IMR-90 (cell line): Measurements from ENCODE around the gene ACSM3. TPM values are rescaled to one million over a fixed set of nuclear protein-coding genes. Genes with fewer than 3 reads are reported as not detected.

Source experiments
- ATAC-seq: fragments of 200-7000 bp; cut with Tn5 transposase; 2 replicates; pipeline ENCODE4 v1.9.1; 2020; ENCODE audit warnings: low read depth, mild to moderate bottlenecking, moderate library complexity
- BruUV-seq: library from RNA; stranded (reverse); fragments of 400-500 nt; replicated peaks from 2 replicates; lab custom pipeline; 2021; lab: Mats Ljungman, UMichigan
- CTCF ChIA-PET: fragments of 300-600 bp; formaldehyde crosslinking; extraction: SDS; loops from one replicate; lab custom pipeline; 2021; ENCODE audit warnings: antibody characterized with exemption; lab: Yijun Ruan, JAX
- POLR2A ChIA-PET: fragments of 300-600 bp; sonication (Branson Sonifier 250); formaldehyde crosslinking; loops from one replicate; lab custom pipeline; 2022; ENCODE audit warnings: antibody characterized with exemption; ENCODE audit not compliant: unreplicated experiment; lab: Charles Lee
- DNase-seq: peaks from one replicate; pipeline ENCODE4 v3.0.0; 2013
- H2AFZ ChIP-seq: replicated peaks from 2 replicates; pipeline ENCODE3; 2013; ENCODE audit warnings: low read length, mild to moderate bottlenecking; ENCODE audit not compliant: poor library complexity
- H2AK5ac ChIP-seq: 2 replicates; pipeline ENCODE4 v1.6.1; 2013; ENCODE audit warnings: low read depth, low read length, inconsistent platforms
- H2AK9ac ChIP-seq: replicated peaks from 2 replicates; pipeline ENCODE3; 2013; ENCODE audit warnings: mild to moderate bottlenecking, low read depth, low read length, moderate library complexity; ENCODE audit not compliant: poor library complexity
- H2BK120ac ChIP-seq: 2 replicates; pipeline ENCODE4 v1.6.1; 2013; ENCODE audit warnings: low read depth, low read length, inconsistent platforms
- H2BK15ac ChIP-seq: 3 replicates; pipeline ENCODE4 v1.6.1; 2013; ENCODE audit warnings: low read depth, low read length, inconsistent platforms
- H2BK20ac ChIP-seq: 2 replicates; pipeline ENCODE4 v1.6.1; 2013; ENCODE audit warnings: low read depth, mild to moderate bottlenecking, inconsistent platforms, low read length, moderate library complexity
- H2BK5ac ChIP-seq: 2 replicates; pipeline ENCODE4 v1.6.1; 2013; ENCODE audit warnings: mild to moderate bottlenecking, low read depth, low read length, inconsistent platforms; ENCODE audit not compliant: poor library complexity, severe bottlenecking
- H3K14ac ChIP-seq: replicated peaks from 2 replicates; pipeline ENCODE4 v1.6.1; 2013; ENCODE audit warnings: low read depth, low read length, inconsistent platforms
- H3K18ac ChIP-seq: 2 replicates; pipeline ENCODE4 v1.6.1; 2013; ENCODE audit warnings: low read depth, low read length, control low read depth
- H3K23ac ChIP-seq: 2 replicates; pipeline ENCODE4 v1.6.1; 2013; ENCODE audit warnings: low read depth, low read length, inconsistent platforms
- H3K27ac ChIP-seq: 2 replicates; pipeline ENCODE4 v1.5.1; 2013; ENCODE audit warnings: mild to moderate bottlenecking, control low read depth, low read length; ENCODE audit not compliant: insufficient read depth
- H3K27me3 ChIP-seq: 2 replicates; pipeline ENCODE4 v1.6.1; 2013; ENCODE audit warnings: low read length; ENCODE audit not compliant: control insufficient read depth, insufficient read depth
- H3K36me3 ChIP-seq: 2 replicates; pipeline ENCODE4 v1.6.1; 2013; ENCODE audit warnings: low read length, mixed read lengths; ENCODE audit not compliant: control insufficient read depth, insufficient read depth
- H3K4ac ChIP-seq: 2 replicates; pipeline ENCODE4 v1.6.1; 2013; ENCODE audit warnings: low read depth, low read length, inconsistent platforms
- H3K4me1 ChIP-seq: 2 replicates; pipeline ENCODE4 v1.6.1; 2013; ENCODE audit warnings: low read length, mixed read lengths; ENCODE audit not compliant: control insufficient read depth, insufficient read depth
- H3K4me2 ChIP-seq: 2 replicates; pipeline ENCODE4 v1.6.1; 2013; ENCODE audit warnings: low read depth, mild to moderate bottlenecking, control low read depth, low read length, moderate library complexity
- H3K4me3 ChIP-seq: 2 replicates; pipeline ENCODE4 v1.5.1; 2013; ENCODE audit warnings: low read depth, mild to moderate bottlenecking, control low read depth, low read length, moderate library complexity; ENCODE audit not compliant: insufficient read depth
- H3K56ac ChIP-seq: 2 replicates; pipeline ENCODE4 v1.6.1; 2013; ENCODE audit warnings: low read length, inconsistent platforms; ENCODE audit not compliant: insufficient read depth; ENCODE audit errors: extremely low read depth
- H3K79me1 ChIP-seq, 2 experiments: 2 replicates each; pipeline ENCODE4 v1.6.1; 2013; ENCODE audit warnings: low read length in 2 of 2, inconsistent platforms in 1 of 2, low read depth in 1 of 2
- H3K9ac ChIP-seq: 2 replicates; pipeline ENCODE4 v1.6.1; 2013; ENCODE audit warnings: low read depth, low read length, control low read depth
- H3K9me1 ChIP-seq: 2 replicates; pipeline ENCODE4 v1.6.1; 2013; ENCODE audit warnings: low read length, inconsistent platforms; ENCODE audit not compliant: insufficient read depth
- H3K9me3 ChIP-seq: 2 replicates; pipeline ENCODE4 v1.6.1; 2013; ENCODE audit warnings: low read length; ENCODE audit not compliant: control insufficient read depth, insufficient read depth
- H4K20me1 ChIP-seq: 2 replicates; pipeline ENCODE4 v1.6.1; 2013; ENCODE audit warnings: low read length, inconsistent platforms; ENCODE audit not compliant: insufficient read depth
- H4K5ac ChIP-seq: 2 replicates; pipeline ENCODE4 v1.6.1; 2013; ENCODE audit warnings: mild to moderate bottlenecking, low read depth, low read length, control low read depth
- H4K8ac ChIP-seq, 2 experiments: 2 replicates each; pipeline ENCODE4 v1.6.1; 2013; ENCODE audit warnings: low read depth in 2 of 2, low read length in 2 of 2, control low read depth in 1 of 2, inconsistent platforms in 1 of 2
- H4K91ac ChIP-seq: 2 replicates; pipeline ENCODE4 v1.6.1; 2013; ENCODE audit warnings: low read depth, low read length, inconsistent platforms; ENCODE audit not compliant: insufficient read depth
- CEBPB ChIP-seq: IDR thresholded peaks from 2 replicates; pipeline ENCODE4 v1.6.1; 2012; ENCODE audit warnings: low read depth, low read length, improper control_type of control experiment
- CHD1 ChIP-seq: IDR thresholded peaks from 2 replicates; pipeline ENCODE4 v1.6.1; 2012; ENCODE audit warnings: low read depth, low read length, improper control_type of control experiment
- ELK1 ChIP-seq: fragments of 150-350 bp; IDR thresholded peaks from 2 replicates; pipeline ENCODE4 v1.6.1; 2016; ENCODE audit warnings: low read depth, mild to moderate bottlenecking, low read length, moderate library complexity, borderline replicate concordance
- FOS ChIP-seq: fragments of 150-350 bp; IDR thresholded peaks from 2 replicates; pipeline ENCODE4 v1.6.1; 2016; ENCODE audit warnings: low read depth, low read length
- MAFK ChIP-seq: IDR thresholded peaks from 2 replicates; pipeline ENCODE4 v1.6.1; 2012; ENCODE audit warnings: low read depth, low read length, improper control_type of control experiment
- MAZ ChIP-seq: IDR thresholded peaks from 2 replicates; pipeline ENCODE4 v1.6.1; 2012; ENCODE audit warnings: low read depth, mild to moderate bottlenecking, low read length, improper control_type of control experiment, moderate library complexity, borderline replicate concordance
- MXI1 ChIP-seq: IDR thresholded peaks from 2 replicates; pipeline ENCODE4 v1.6.1; 2012; ENCODE audit warnings: low read depth, mild to moderate bottlenecking, low read length, moderate library complexity, borderline replicate concordance
- POLR2A ChIP-seq: IDR thresholded peaks from 2 replicates; pipeline ENCODE4 v1.6.1; 2012; ENCODE audit warnings: mild to moderate bottlenecking, low read depth, low read length
- RAD21 ChIP-seq: IDR thresholded peaks from 2 replicates; pipeline ENCODE4 v1.6.1; 2012; ENCODE audit warnings: low read length, improper control_type of control experiment
- RCOR1 ChIP-seq: IDR thresholded peaks from 2 replicates; pipeline ENCODE4 v1.6.1; 2012; ENCODE audit warnings: mild to moderate bottlenecking, low read length, improper control_type of control experiment; ENCODE audit not compliant: insufficient replicate concordance
- SMC3 ChIP-seq: fragments of 150-350 bp; IDR thresholded peaks from 2 replicates; pipeline ENCODE4 v1.6.1; 2016; ENCODE audit warnings: low read depth, mild to moderate bottlenecking, antibody characterized with exemption, low read length, moderate library complexity
- dilution Hi-C: fragments of 300-500 bp; cut with HindIII; formaldehyde crosslinking; loops from one replicate; pipeline ENCODE4 v1.14.3; 2018; ENCODE audit warnings: low sequenced_read_pairs; ENCODE audit not compliant: unreplicated experiment
- in situ Hi-C: fragments of 300-500 bp; cut with MboI; formaldehyde crosslinking; loops from 3 replicates; pipeline ENCODE4 v1.14.3; 2019; ENCODE audit warnings: low sequenced_read_pairs, inconsistent platforms, mixed read lengths
- intact Hi-C: fragments of 100-400 bp; cut with micrococcal nuclease; formaldehyde crosslinking; loops from 2 replicates; pipeline ENCODE4 v1.10.0; 2022
- polyA plus RNA-seq, 3 experiments: library from polyadenylated mRNA; depleted of rRNA; stranded (reverse); fragments of >200 nt; gene quantifications; 2 replicates each; pipeline ENCODE4 v1.2.3, GENCODE V29; 2012; ENCODE audit warnings: low replicate concordance in 1 of 3
- total RNA-seq: library from RNA; depleted of rRNA; stranded (reverse); fragments of >200 nt; gene quantifications from 2 replicates; pipeline ENCODE4 v1.2.3, GENCODE V29; 2012
- TF ChIP-seq, protein P1 (sequence below): fragments of 150-350 bp; IDR thresholded peaks from 2 replicates; pipeline ENCODE4 v1.6.1; 2017; ENCODE audit warnings: mild to moderate bottlenecking, antibody characterized with exemption, low read length, low read depth

Gene ACSM3
- total and polyA plus RNA-seq, 2 of the 4 experiments (the other 2 are of a cell fraction): 0.50 to 0.54 TPM

- no peak overlapping the region for H2AFZ ChIP-seq
- no peak overlapping the region for H4K5ac ChIP-seq
- peaks cover 2% of the 10 kb centered on the region; the same call in 1 of the 2 replicates for H3K36me3 ChIP-seq
- H3K14ac ChIP-seq: no peak overlapping the region
- H2AK9ac ChIP-seq: no peak overlapping the region
- no peak overlapping the region for H2BK120ac ChIP-seq
- H3K9me3 ChIP-seq: no peaks in the 10 kb centered on the region
- no peak overlapping the region for H2AK5ac ChIP-seq
- BruUV-seq: no TSS peak
- H3K27me3 ChIP-seq: no peaks in the 10 kb centered on the region
- no peak overlapping the region for H3K4me3 ChIP-seq
- no peaks in the 10 kb centered on the region for H3K9me1 ChIP-seq
- H3K9ac ChIP-seq: no peak overlapping the region
- H4K91ac ChIP-seq: no peak overlapping the region
- DNase-seq: no peak
- H3K56ac ChIP-seq: no peak overlapping the region
- dilution Hi-C loops: no loop called here
- H3K79me1 ChIP-seq: peaks cover 0 to 4% of the 10 kb centered on the region in 2 experiments; a peak in 1 of 4 replicates
- no peak overlapping the region for H4K8ac ChIP-seq
- H3K27ac ChIP-seq: no peak overlapping the region
- H3K4ac ChIP-seq: no peak overlapping the region
- H4K20me1 ChIP-seq: no peaks in the 10 kb centered on the region
- H2BK15ac ChIP-seq: no peak overlapping the region
- H3K23ac ChIP-seq: no peak overlapping the region
- in situ Hi-C loops: no loop called here
- no peak overlapping the region for H2BK20ac ChIP-seq
- no peak overlapping the region for H3K18ac ChIP-seq
- no peak overlapping the region for H3K4me2 ChIP-seq
- ATAC-seq: no peak
- intact Hi-C loops: no loop called here
- peaks cover 3% of the 10 kb centered on the region for H3K4me1 ChIP-seq
- no peak for TF ChIP-seq FOS
- no peak for TF ChIP-seq CEBPB
- TF ChIP-seq RAD21: no peak
- TF ChIP-seq, protein P1, sequence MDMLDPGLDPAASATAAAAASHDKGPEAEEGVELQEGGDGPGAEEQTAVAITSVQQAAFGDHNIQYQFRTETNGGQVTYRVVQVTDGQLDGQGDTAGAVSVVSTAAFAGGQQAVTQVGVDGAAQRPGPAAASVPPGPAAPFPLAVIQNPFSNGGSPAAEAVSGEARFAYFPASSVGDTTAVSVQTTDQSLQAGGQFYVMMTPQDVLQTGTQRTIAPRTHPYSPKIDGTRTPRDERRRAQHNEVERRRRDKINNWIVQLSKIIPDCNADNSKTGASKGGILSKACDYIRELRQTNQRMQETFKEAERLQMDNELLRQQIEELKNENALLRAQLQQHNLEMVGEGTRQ: no peak
- no peak for TF ChIP-seq CHD1
- no peak for TF ChIP-seq SMC3
- no peak for TF ChIP-seq POLR2A
- TF ChIP-seq ELK1: no peak
- TF ChIP-seq MAZ: no peak
- no peak for TF ChIP-seq MXI1
- no peak for TF ChIP-seq MAFK
- no peak for TF ChIP-seq RCOR1
- ChIA-PET POLR2A (no interaction called here), CTCF (interaction anchor here (1.2 kb wide), 1 partner anchor 237 kb away, joined by 3 read pairs; no protein-coding TSS in a partner anchor)
- H2BK5ac ChIP-seq: no peak overlapping the region
These were observed 82.7 kb downstream of the ACSM3 start for GRCh38 chr16:20846551-20846950.
